Hepatocyte (in vitro differentiated cells): ENCODE results near the gene LRRFIP1.

Source experiments
- EZH2 ChIP-seq: fragments of 200-600 bp; sonication (generic); IDR thresholded peaks from 2 replicates; pipeline ENCODE4 v1.6.1; 2016; ENCODE audit warnings: antibody characterized with exemption, mild to moderate bottlenecking, borderline replicate concordance
- EZH2phosphoT487 ChIP-seq: fragments of 200-600 bp; sonication (generic); IDR thresholded peaks from one replicate; pipeline ENCODE4 v1.6.1; 2018; ENCODE audit warnings: antibody characterized with exemption, mild to moderate bottlenecking, low read depth, moderate library complexity; ENCODE audit not compliant: unreplicated experiment, severe bottlenecking
- TF ChIP-seq, protein P1 (sequence below): fragments of 200-600 bp; sonication (generic); IDR thresholded peaks from 2 replicates; pipeline ENCODE4 v1.5.1; 2016; ENCODE audit warnings: antibody characterized with exemption, mild to moderate bottlenecking; ENCODE audit not compliant: poor library complexity

GRCh38 chr2:237624565-237624964 lies 2.8 kb upstream of the LRRFIP1 start:
- TF ChIP-seq, protein P1, sequence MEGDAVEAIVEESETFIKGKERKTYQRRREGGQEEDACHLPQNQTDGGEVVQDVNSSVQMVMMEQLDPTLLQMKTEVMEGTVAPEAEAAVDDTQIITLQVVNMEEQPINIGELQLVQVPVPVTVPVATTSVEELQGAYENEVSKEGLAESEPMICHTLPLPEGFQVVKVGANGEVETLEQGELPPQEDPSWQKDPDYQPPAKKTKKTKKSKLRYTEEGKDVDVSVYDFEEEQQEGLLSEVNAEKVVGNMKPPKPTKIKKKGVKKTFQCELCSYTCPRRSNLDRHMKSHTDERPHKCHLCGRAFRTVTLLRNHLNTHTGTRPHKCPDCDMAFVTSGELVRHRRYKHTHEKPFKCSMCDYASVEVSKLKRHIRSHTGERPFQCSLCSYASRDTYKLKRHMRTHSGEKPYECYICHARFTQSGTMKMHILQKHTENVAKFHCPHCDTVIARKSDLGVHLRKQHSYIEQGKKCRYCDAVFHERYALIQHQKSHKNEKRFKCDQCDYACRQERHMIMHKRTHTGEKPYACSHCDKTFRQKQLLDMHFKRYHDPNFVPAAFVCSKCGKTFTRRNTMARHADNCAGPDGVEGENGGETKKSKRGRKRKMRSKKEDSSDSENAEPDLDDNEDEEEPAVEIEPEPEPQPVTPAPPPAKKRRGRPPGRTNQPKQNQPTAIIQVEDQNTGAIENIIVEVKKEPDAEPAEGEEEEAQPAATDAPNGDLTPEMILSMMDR: no peak
- TF ChIP-seq EZH2: no peak
- TF ChIP-seq EZH2phosphoT487: no peak
